GM10266 (cell line): Measurements from ENCODE around the gene HRG.
A peak's percentile ranks its signal among the peaks of the same experiment; 100 is the strongest.

Experiments
- DNase-seq: peaks from one replicate; pipeline ENCODE4 v3.0.0; 2012; ENCODE audit errors: extremely low spot score
- TF ChIP-seq, protein P1 (sequence below): IDR thresholded peaks from 2 replicates; pipeline ENCODE4 v1.5.1; 2012; ENCODE audit warnings: mild to moderate bottlenecking, low read depth; ENCODE audit not compliant: control insufficient read depth, insufficient read depth; ENCODE audit errors: missing control alignments

HRG gene, protein sequence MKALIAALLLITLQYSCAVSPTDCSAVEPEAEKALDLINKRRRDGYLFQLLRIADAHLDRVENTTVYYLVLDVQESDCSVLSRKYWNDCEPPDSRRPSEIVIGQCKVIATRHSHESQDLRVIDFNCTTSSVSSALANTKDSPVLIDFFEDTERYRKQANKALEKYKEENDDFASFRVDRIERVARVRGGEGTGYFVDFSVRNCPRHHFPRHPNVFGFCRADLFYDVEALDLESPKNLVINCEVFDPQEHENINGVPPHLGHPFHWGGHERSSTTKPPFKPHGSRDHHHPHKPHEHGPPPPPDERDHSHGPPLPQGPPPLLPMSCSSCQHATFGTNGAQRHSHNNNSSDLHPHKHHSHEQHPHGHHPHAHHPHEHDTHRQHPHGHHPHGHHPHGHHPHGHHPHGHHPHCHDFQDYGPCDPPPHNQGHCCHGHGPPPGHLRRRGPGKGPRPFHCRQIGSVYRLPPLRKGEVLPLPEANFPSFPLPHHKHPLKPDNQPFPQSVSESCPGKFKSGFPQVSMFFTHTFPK

DNA sequence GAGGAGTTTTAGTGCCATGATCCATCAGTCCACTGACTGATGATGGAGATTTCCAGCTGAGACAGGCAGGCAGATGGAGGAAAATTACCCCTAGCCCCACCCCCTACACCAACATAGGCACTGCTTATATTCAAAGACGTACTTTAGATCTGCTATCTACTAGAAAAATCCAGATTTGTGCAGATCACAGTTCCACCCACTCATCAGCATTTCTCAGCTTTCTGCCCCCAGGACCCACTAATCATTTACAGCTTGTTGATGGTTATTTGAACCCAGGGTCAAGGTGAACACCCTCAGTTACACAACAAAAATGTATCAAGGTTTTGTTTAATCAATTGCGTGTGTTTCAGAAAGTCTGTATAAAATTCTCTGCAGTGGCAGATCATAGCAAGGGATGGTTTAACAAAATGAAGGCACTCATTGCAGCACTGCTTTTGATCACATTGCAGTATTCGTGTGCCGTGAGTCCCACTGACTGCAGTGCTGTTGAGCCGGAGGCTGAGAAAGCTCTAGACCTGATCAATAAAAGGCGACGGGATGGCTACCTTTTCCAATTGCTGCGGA is at the start of gene HRG:
HRG (plus strand) TSS at position 390 of the 564 bp plus-strand sequence; CDS start at position 408, 18 bp downstream.
- no peak for DNase-seq
- TF ChIP-seq, protein P1, sequence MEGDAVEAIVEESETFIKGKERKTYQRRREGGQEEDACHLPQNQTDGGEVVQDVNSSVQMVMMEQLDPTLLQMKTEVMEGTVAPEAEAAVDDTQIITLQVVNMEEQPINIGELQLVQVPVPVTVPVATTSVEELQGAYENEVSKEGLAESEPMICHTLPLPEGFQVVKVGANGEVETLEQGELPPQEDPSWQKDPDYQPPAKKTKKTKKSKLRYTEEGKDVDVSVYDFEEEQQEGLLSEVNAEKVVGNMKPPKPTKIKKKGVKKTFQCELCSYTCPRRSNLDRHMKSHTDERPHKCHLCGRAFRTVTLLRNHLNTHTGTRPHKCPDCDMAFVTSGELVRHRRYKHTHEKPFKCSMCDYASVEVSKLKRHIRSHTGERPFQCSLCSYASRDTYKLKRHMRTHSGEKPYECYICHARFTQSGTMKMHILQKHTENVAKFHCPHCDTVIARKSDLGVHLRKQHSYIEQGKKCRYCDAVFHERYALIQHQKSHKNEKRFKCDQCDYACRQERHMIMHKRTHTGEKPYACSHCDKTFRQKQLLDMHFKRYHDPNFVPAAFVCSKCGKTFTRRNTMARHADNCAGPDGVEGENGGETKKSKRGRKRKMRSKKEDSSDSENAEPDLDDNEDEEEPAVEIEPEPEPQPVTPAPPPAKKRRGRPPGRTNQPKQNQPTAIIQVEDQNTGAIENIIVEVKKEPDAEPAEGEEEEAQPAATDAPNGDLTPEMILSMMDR = no peak

DNA sequence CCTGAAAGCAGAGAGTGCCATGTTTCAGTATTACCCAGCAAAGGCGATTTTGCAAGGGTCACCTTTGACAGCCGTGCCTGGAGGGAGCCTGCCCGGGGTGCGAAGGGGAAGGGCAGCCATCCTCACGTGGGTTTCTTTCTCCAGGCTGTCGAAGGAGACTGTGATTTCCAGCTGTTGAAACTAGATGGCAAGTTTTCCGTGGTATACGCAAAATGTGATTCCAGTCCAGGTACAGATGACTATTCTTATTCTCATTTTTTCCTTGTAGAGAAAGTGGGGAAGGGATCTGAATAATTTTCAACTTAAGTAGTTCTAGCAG is 49.6 kb upstream of the HRG start:
- no peak for DNase-seq
- TF ChIP-seq, protein P1 = no peak

DNA sequence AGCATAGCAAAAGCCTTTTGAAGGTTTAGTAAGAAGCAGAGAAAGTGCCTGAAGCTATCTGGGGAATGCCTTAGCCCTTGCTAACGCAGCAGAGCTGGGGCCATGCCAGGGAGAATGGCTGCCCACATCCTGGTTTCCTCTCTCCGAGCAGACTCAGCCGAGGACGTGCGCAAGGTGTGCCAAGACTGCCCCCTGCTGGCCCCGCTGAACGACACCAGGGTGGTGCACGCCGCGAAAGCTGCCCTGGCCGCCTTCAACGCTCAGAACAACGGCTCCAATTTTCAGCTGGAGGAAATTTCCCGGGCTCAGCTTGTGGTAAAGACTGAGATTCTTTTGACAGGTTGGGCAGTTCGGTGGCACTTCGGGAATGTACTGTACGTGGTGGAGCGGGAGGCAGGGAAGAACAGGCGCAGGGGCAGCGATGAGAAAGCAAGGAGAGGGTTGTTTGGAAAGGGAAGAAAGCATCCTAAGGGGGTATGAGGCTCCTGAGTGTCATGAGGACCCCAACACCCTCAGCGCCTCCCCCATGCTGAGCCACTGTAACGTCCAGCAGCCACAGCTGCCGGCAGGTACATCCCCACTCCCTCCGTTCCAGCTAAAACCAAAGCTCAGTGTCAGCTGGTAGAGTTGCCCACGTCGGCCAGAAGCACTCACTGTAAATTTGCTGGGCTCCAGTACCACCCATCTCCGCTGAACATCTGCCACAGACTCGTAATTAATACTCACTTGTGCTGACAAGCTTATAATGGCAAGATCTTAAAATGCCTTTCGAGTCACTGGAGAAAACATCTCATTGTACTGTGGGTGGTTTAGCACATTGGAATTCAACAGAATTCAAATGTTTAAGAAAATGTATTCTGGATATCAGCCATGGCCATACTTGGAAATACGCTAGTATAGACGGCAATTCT is 48.5 kb upstream of the HRG start:
- TF ChIP-seq, protein P1 = peak; percentile 99
- DNase-seq = peak; percentile 91

DNA sequence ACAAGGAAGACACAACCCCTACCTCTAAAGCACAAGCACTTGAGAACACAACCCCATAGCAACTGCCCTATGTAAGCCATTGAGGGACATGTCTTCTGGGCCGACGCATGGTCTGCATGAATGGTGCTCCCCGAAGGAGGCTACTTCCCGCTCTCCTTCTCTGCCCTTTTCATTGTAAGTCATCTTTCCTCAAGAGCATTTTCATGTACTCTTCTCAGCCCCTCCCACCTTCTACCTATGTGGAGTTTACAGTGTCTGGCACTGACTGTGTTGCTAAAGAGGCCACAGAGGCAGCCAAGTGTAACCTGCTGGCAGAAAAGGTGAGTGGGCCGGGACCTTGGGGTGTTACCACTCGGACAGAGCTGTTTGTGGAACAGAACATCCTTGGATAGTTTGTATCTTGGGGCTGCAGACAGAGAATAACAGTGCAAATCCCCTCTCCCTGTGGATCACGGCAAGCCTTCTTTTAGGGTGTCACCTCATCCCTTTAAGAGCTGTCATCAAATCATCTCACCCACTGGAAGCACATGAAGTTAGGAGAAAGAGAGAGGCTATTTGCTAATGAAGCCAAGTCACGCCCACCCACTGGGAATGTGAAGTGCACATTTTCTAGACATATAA is 47.4 kb upstream of the HRG start:
- TF ChIP-seq, protein P1 = no peak
- DNase-seq = no peak

DNA sequence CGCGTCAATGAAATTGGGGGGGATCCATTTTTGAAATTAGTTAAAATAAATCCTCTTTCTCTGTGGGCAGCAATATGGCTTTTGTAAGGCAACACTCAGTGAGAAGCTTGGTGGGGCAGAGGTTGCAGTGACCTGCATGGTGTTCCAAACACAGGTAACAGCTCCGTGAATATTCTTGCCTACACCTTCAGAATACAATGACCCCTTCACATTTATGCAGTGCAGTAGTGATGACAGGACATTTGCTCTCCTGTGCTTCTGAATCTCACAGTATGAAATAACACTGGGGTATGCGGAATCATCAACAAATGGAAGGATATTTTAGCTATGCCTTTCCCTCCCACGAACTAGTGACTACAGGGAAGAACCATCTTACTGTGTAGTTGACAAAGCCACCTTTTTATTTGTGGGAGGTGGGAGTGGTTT is 46.0 kb upstream of the HRG start:
- TF ChIP-seq, protein P1 = no peak
- no peak for DNase-seq

DNA sequence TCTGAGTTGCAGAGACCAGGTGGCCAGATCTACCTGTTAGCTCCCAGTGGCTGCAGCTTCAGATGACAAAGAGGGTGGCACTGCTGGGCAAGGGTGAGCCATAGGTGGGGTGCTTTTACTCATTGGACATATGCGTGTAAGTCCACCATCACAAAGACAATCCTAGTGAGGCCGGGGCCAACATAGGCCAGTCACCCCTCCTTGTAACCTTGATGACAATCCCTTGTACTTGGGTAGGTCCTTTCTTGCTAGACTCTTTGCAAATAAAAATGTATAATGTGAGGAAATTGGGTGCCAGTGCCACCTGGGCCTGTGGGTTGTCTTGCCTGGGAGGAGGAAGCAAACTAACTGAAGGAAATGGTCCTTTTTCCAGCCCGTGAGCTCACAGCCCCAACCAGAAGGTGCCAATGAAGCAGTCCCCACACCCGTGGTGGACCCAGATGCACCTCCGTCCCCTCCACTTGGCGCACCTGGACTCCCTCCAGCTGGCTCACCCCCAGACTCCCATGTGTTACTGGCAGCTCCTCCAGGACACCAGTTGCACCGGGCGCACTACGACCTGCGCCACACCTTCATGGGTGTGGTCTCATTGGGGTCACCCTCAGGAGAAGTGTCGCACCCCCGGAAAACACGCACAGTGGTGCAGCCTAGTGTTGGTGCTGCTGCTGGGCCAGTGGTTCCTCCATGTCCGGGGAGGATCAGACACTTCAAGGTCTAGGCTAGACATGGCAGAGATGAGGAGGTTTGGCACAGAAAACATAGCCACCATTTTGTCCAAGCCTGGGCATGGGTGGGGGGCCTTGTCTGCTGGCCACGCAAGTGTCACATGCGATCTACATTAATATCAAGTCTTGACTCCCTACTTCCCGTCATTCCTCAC is 45.4 kb upstream of the HRG start:
- DNase-seq = no peak
- TF ChIP-seq, protein P1 = no peak
